K562 (cell line): Measurements from ENCODE around the gene COL5A1. TPM values are rescaled to one million over a fixed set of nuclear protein-coding genes. Genes with fewer than 3 reads are reported as not detected.
A peak's percentile ranks its signal among the peaks of the same experiment; 100 is the strongest.

Experiments
- ATAC-seq: fragments of 200-7000 bp; cut with Tn5 transposase; 3 replicates; pipeline ENCODE4 v1.9.1; 2020; ENCODE audit warnings: moderate library complexity
- BruUV-seq: library from RNA; stranded (reverse); fragments of 400-500 nt; replicated peaks from 2 replicates; lab custom pipeline; 2021; lab: Mats Ljungman, UMichigan
- CTCF ChIA-PET: fragments of 300-600 bp; formaldehyde crosslinking; extraction: SDS; loops from one replicate; lab custom pipeline; 2021; ENCODE audit warnings: low intra/inter-chr PET ratio; lab: Yijun Ruan, JAX
- POLR2A ChIA-PET: fragments of 300-600, 350-650 bp; sonication (Branson Sonifier 250); formaldehyde crosslinking; extraction: SDS; loops from one replicate; lab custom pipeline; 2021; ENCODE audit warnings: antibody characterized with exemption, inconsistent platforms; lab: Yijun Ruan, JAX
- DNase-seq, 4 experiments: peaks; one replicate each; pipeline versions ENCODE4 v3.0.0 to v3.0.0-alpha.2; 2011 to 2018; ENCODE audit warnings: low spot score in 3 of 4, mixed read lengths in 3 of 4; ENCODE audit errors: extremely low read depth in 1 of 4
- FAIRE-seq: peaks from 2 replicates; lab custom pipeline; 2011; peaks lifted over from hg19 to GRCh38; lab: Jason Lieb, UNC
- H2AFZ ChIP-seq: 2 replicates; pipeline ENCODE4 v1.6.0; 2011; ENCODE audit warnings: low read depth, low read length, control low read depth, inconsistent platforms
- H3K27ac ChIP-seq: fragments of 200-600 bp; 3 replicates; pipeline ENCODE4 v1.8.0; 2011; ENCODE audit warnings: low read depth, mild to moderate bottlenecking, control low read depth, inconsistent platforms, low read length, moderate library complexity, mixed read lengths; ENCODE audit errors: extremely low read depth
- H3K27me3 ChIP-seq, 2 experiments: fragments of 300-600 bp in 1 of 2; 2 replicates in 1 of 2; 3 replicates in 1 of 2; pipeline versions ENCODE4 v1.6.0 to v1.8.0; 2011; ENCODE audit warnings: inconsistent platforms in 2 of 2, low read length in 2 of 2, mild to moderate bottlenecking in 1 of 2, mixed read lengths in 1 of 2, moderate library complexity in 1 of 2; ENCODE audit not compliant: control insufficient read depth in 2 of 2, insufficient read depth in 2 of 2
- H3K36me3 ChIP-seq: fragments of 300-600 bp; 3 replicates; pipeline ENCODE4 v1.8.0; 2011; ENCODE audit warnings: mild to moderate bottlenecking, low read length, inconsistent platforms; ENCODE audit not compliant: control insufficient read depth, insufficient read depth
- H3K4me1 ChIP-seq, 2 experiments: fragments of 200-600 bp in 1 of 2; replicated peaks in 1 of 2; 2 replicates in 1 of 2; 3 replicates in 1 of 2; pipeline versions ENCODE4 v1.5.1 to v1.8.0; 2011; ENCODE audit warnings: inconsistent platforms in 2 of 2, low read length in 2 of 2, mild to moderate bottlenecking in 1 of 2, mixed read lengths in 1 of 2, moderate library complexity in 1 of 2; ENCODE audit not compliant: control insufficient read depth in 2 of 2, insufficient read depth in 2 of 2
- H3K4me2 ChIP-seq: 2 replicates; pipeline ENCODE4 v1.6.1; 2011; ENCODE audit warnings: low read length, control low read depth, inconsistent platforms, mixed read lengths; ENCODE audit not compliant: insufficient read depth
- H3K4me3 ChIP-seq: fragments of 200-600 bp; sonication (generic), shearing (Covaris generic); 2 replicates; pipeline ENCODE4 v1.5.1; 2016; ENCODE audit warnings: control low read depth, inconsistent platforms
- H3K79me2 ChIP-seq: fragments of 200-600 bp; 3 replicates; pipeline ENCODE4 v1.8.0; 2011; ENCODE audit warnings: low read length, inconsistent platforms; ENCODE audit not compliant: control insufficient read depth, insufficient read depth
- H3K9ac ChIP-seq, 2 experiments: 2 replicates each; pipeline versions ENCODE4 v1.6.0 to v1.6.1; 2011; ENCODE audit warnings: low read depth in 2 of 2, low read length in 2 of 2, control low read depth in 1 of 2, inconsistent platforms in 1 of 2, mild to moderate bottlenecking in 1 of 2, mixed read lengths in 1 of 2; ENCODE audit not compliant: insufficient read depth in 1 of 2
- H3K9me1 ChIP-seq: one replicate; pipeline ENCODE4 v1.6.0; 2011; ENCODE audit warnings: inconsistent platforms, mild to moderate bottlenecking, low read length, moderate library complexity; ENCODE audit not compliant: control insufficient read depth, insufficient read depth
- H3K9me3 ChIP-seq: replicated peaks from 2 replicates; pipeline ENCODE4 v1.5.1; 2011; ENCODE audit warnings: low read depth, low read length, inconsistent platforms; ENCODE audit not compliant: control insufficient read depth, insufficient read depth
- H4K20me1 ChIP-seq: replicated peaks from 2 replicates; pipeline ENCODE4 v1.6.1; 2011; ENCODE audit warnings: low read length, inconsistent platforms, mixed read lengths; ENCODE audit not compliant: control insufficient read depth, insufficient read depth
- CHCHD3 ChIP-seq: fragments of 250-450 bp; sonication (Bioruptor Pico); IDR thresholded peaks from 2 replicates; pipeline ENCODE4 v2.1.2; 2022; ENCODE audit warnings: mild to moderate bottlenecking
- HSF4 ChIP-seq: fragments of 250-450 bp; sonication (Bioruptor Pico); IDR thresholded peaks from 2 replicates; pipeline ENCODE4 v2.1.2; 2022; ENCODE audit warnings: mild to moderate bottlenecking, moderate library complexity, borderline replicate concordance
- LEF1 ChIP-seq: fragments of 450-650 bp; IDR thresholded peaks from 2 replicates; pipeline ENCODE4 v1.6.1; 2016; ENCODE audit warnings: mild to moderate bottlenecking
- NFIC ChIP-seq: fragments of 450-650 bp; IDR thresholded peaks from 2 replicates; pipeline ENCODE4 v1.6.1; 2017; ENCODE audit warnings: mild to moderate bottlenecking, inconsistent platforms
- TAF1 ChIP-seq: IDR thresholded peaks from 2 replicates; pipeline ENCODE4 v1.6.1; 2011; ENCODE audit warnings: mild to moderate bottlenecking, low read length, moderate library complexity; ENCODE audit not compliant: insufficient read depth, control insufficient read depth, severe bottlenecking; ENCODE audit errors: extremely low read depth
- ZBED1 ChIP-seq: IDR thresholded peaks from 2 replicates; pipeline ENCODE4 v1.6.1; 2014
- ZNF764 ChIP-seq: fragments of 250-450 bp; sonication (Bioruptor Pico); IDR thresholded peaks from 2 replicates; pipeline ENCODE4 v1.4.0; 2020; ENCODE audit warnings: low read depth, mild to moderate bottlenecking, moderate library complexity
- WGBS: fragments of 100-300 bp; shearing (Covaris generic); methylation state at CpG from one replicate; pipeline ENCODE4 v1.1.6; 2016; ENCODE audit warnings: low coverage, mixed read lengths; ENCODE audit not compliant: insufficient coverage; ENCODE audit errors: missing lambda C conversion rate; 5-methylcytosine and 5-hydroxymethylcytosine counted together
- in situ Hi-C: fragments of 300-500 bp; cut with MboI; formaldehyde crosslinking; loops from 4 replicates; pipeline ENCODE4 v1.15.0; 2018; ENCODE audit warnings: inconsistent platforms, mixed read lengths
- intact Hi-C: fragments of 100-400 bp; cut with micrococcal nuclease; formaldehyde crosslinking; loops from 2 replicates; pipeline ENCODE4 v1.14.2; 2022
- polyA plus RNA-seq, 8 experiments: library from polyadenylated mRNA; depleted of rRNA in 4 of 8; stranded (reverse) in 5 of 8; unstranded in 3 of 8; fragments of >200 nt; fragmentation: Nextera tagmentation in 2 of 8; fragmentation: Illumina TruSeq in 1 of 8; extraction: Ambion mirVana in 2 of 8; extraction: Trizol in 1 of 8; gene quantifications; 2 replicates each; pipeline versions ENCODE4 v1.2.1 to v1.2.3, GENCODE V29; 2011 to 2014; ENCODE audit warnings: inconsistent platforms in 1 of 8, missing spikeins in 1 of 8
- total RNA-seq, 7 experiments: library from RNA; depleted of rRNA in 6 of 7; stranded (reverse); fragments of >200 nt in 6 of 7; fragmentation: Illumina TruSeq in 2 of 7; extraction: Trizol in 2 of 7; gene quantifications; 2 replicates each; pipeline versions ENCODE4 v1.2.1 to v1.2.3, GENCODE V29; 2011 to 2021; ENCODE audit warnings: low replicate concordance in 1 of 7

Gene COL5A1
- total and polyA plus RNA-seq, 9 of the 15 experiments (the other 6 are each of a cell fraction or from before 2014, with no cell fraction given): under 0.01 to 0.13 (median 0.04) TPM; not detected in 6

- in situ Hi-C loops: no loop called here
- 0% methylated on average over 8 of the region's 8 CpGs for WGBS
- H3K4me3 ChIP-seq: no peak overlapping the region
- H3K4me1 ChIP-seq: no peaks in the 10 kb centered on the region
- H3K9me1 ChIP-seq: no peaks in the 10 kb centered on the region
- no peak for FAIRE-seq
- H2AFZ ChIP-seq: no peak overlapping the region
- H4K20me1 ChIP-seq: no peaks in the 10 kb centered on the region
- intact Hi-C loops: no loop called here
- ATAC-seq: no peak
- H3K9ac ChIP-seq: no peak overlapping the region
- ChIA-PET POLR2A (interaction anchor here (0.7 to 1.1 kb wide), 2 partner anchors 9 to 35 kb away, joined by 3 read pairs; no protein-coding TSS in a partner anchor), CTCF (no interaction called here)
- TF ChIP-seq CHCHD3 (no peak), NFIC (peak; percentile 48)
- TF ChIP-seq, all 486 proteins: peak for 1
- Histone ChIP-seq H3K27me3 (peaks cover 0 to 19% of the 10 kb centered on the region in 2 experiments; a peak in 2 of 5 replicates), H3K9me3 (no peaks in the 10 kb centered on the region), H3K27ac (no peak overlapping the region), H3K36me3 (no peaks in the 10 kb centered on the region), H3K4me2 (no peak overlapping the region), H3K79me2 (no peaks in the 10 kb centered on the region)
- BruUV-seq: no TSS peak
- DNase-seq: no peak
Measured at GRCh38 chr9:134734270-134734669, 92.7 kb downstream of the COL5A1 start.

- no peaks in the 10 kb centered on the region for H3K9me1 ChIP-seq
- H3K27me3 ChIP-seq: peaks cover 0 to 32% of the 10 kb centered on the region in 2 experiments; a peak in 2 of 5 replicates
- H3K79me2 ChIP-seq: no peaks in the 10 kb centered on the region
- intact Hi-C loops: no loop called here
- in situ Hi-C loops: no loop called here
- no peak overlapping the region for H3K4me2 ChIP-seq
- no peaks in the 10 kb centered on the region for H3K4me1 ChIP-seq
- TF ChIP-seq TAF1: no peak
- TF ChIP-seq ZBED1: no peak
- TF ChIP-seq ZNF764: no peak
- no peak for TF ChIP-seq HSF4 (CRISPR knock-in tag)
- TF ChIP-seq LEF1: no peak
- ChIA-PET POLR2A (no interaction called here), CTCF (no interaction called here)
- H3K4me3 ChIP-seq: no peak overlapping the region
- no peak for ATAC-seq
- FAIRE-seq: no peak
- DNase-seq: no peak
- H3K27ac ChIP-seq: no peak overlapping the region
- WGBS: 1% methylated on average over 16 of the region's 20 CpGs
- no TSS peak for BruUV-seq
- H3K9ac ChIP-seq: no peak overlapping the region
- H2AFZ ChIP-seq: no peak overlapping the region
- H3K36me3 ChIP-seq: no peaks in the 10 kb centered on the region
- no peaks in the 10 kb centered on the region for H4K20me1 ChIP-seq
- H3K9me3 ChIP-seq: no peaks in the 10 kb centered on the region
Measured at GRCh38 chr9:134735441-134736175, 94.0 kb downstream of the COL5A1 start.
